ENCODE results near the gene CHKA. TPM values are rescaled to one million over a fixed set of nuclear protein-coding genes. Genes with fewer than 3 reads are reported as not detected.

The CHKA gene
- total RNA-seq, 1 experiment from 2014 or later: 63.0 TPM

DNA sequence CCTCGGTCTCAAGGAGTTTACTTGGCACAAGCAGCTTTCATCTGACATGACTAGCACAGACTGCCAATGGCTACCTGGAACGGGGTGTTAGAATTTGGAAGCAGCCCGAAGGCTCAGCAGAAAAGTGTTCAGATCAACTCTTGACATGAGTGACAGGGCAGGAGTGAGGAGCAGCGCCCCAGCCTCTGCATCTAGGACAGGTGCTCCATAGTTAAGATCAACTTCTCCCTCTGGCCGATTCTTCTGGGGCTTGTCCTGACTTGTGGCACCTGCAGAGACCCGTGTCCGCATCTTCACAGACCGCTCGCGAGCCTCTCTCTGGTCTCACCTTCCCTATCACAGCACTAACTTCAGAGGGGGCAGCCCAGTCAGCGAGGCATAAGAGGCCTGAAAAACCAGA, 42.5 kb upstream of the CHKA start:
- H3K9ac ChIP-seq (ENCODE audit: extremely low read depth, insufficient read length, low read length): no peak overlapping the region
- no peak overlapping the region for H3K56ac ChIP-seq (ENCODE audit: insufficient read length, low read depth, low read length)
- no peak overlapping the region for H2BK5ac ChIP-seq (ENCODE audit: insufficient read length, low read length)
- H2AFZ ChIP-seq (ENCODE audit: low read length): no peak overlapping the region
- H4K91ac ChIP-seq (ENCODE audit: insufficient read length, low read depth, low read length): no peak overlapping the region
- TF ChIP-seq, protein P1, sequence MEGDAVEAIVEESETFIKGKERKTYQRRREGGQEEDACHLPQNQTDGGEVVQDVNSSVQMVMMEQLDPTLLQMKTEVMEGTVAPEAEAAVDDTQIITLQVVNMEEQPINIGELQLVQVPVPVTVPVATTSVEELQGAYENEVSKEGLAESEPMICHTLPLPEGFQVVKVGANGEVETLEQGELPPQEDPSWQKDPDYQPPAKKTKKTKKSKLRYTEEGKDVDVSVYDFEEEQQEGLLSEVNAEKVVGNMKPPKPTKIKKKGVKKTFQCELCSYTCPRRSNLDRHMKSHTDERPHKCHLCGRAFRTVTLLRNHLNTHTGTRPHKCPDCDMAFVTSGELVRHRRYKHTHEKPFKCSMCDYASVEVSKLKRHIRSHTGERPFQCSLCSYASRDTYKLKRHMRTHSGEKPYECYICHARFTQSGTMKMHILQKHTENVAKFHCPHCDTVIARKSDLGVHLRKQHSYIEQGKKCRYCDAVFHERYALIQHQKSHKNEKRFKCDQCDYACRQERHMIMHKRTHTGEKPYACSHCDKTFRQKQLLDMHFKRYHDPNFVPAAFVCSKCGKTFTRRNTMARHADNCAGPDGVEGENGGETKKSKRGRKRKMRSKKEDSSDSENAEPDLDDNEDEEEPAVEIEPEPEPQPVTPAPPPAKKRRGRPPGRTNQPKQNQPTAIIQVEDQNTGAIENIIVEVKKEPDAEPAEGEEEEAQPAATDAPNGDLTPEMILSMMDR (conservative IDR thresholded peaks at IDR 0.05): no peak
- H3K27ac ChIP-seq (ENCODE audit: insufficient read length, low read depth, low read length): no peak overlapping the region
- Mint-ChIP-seq H3K27me3 (ENCODE audit: low read depth) (no peaks in the 10 kb centered on the region), H3K4me3 (no peak overlapping the region), H3K4me1 (peaks cover 9 to 10% of the 10 kb centered on the region in 2 experiments; a peak in 3 of 4 replicates), H3K9me3 (no peaks in the 10 kb centered on the region), H3K27ac (peak overlapping the region in 2 of 3 experiments; percentile 49 to 56; a peak in 3 of 7 replicates), H3K36me3 (ENCODE audit: insufficient read depth in 1 of 3, low read depth in 3 of 3) (peaks cover 7 to 38% (median 21%) of the 10 kb centered on the region in 3 experiments; a peak in 6 of 7 replicates)
- no peak overlapping the region for H3K18ac ChIP-seq (ENCODE audit: insufficient read length, low read depth, low read length)
- H2BK12ac ChIP-seq (ENCODE audit: insufficient read length, low read depth, low read length): no peak overlapping the region
- no peak overlapping the region for H4K8ac ChIP-seq (replicated peaks; ENCODE audit: insufficient read length, low read depth, low read length)
- H3K79me2 ChIP-seq (ENCODE audit: insufficient read depth, low read length): no peaks in the 10 kb centered on the region
- H4K20me1 ChIP-seq (ENCODE audit: control insufficient read depth, insufficient read depth, insufficient read length): no peaks in the 10 kb centered on the region
- DNase-seq: no peak
- H2BK20ac ChIP-seq (ENCODE audit: low read depth, low read length, poor library complexity, severe bottlenecking): no peak overlapping the region
- H3K4me1 ChIP-seq (ENCODE audit: insufficient read depth, low read length): no peaks in the 10 kb centered on the region
- no peaks in the 10 kb centered on the region for H3K23me2 ChIP-seq (ENCODE audit: insufficient read length, low read depth, low read length, poor library complexity, severe bottlenecking)
- no peak overlapping the region for H3K23ac ChIP-seq (ENCODE audit: insufficient read length, low read depth, low read length)
- H3K27me3 ChIP-seq (ENCODE audit: insufficient read depth, low read length): no peaks in the 10 kb centered on the region
- H3K79me1 ChIP-seq (ENCODE audit: insufficient read depth, low read depth, low read length, poor library complexity, severe bottlenecking): no peaks in the 10 kb centered on the region
- H3K4me2 ChIP-seq (ENCODE audit: insufficient read depth, insufficient read length, low read length): no peak overlapping the region
- no peaks in the 10 kb centered on the region for H3K9me3 ChIP-seq (ENCODE audit: control insufficient read depth, low read depth, low read length)
- no peak overlapping the region for H2BK120ac ChIP-seq (ENCODE audit: low read depth, low read length, poor library complexity, severe bottlenecking)
- H3K4ac ChIP-seq (ENCODE audit: low read depth, low read length): no peak overlapping the region
- no CpG with 5 or more reads among the region's 11 CpGs for WGBS (ENCODE audit: extremely low coverage, insufficient read length, low lambda C conversion rate)
- no peak overlapping the region for H3T11ph ChIP-seq (ENCODE audit: low read length)
- H2BK15ac ChIP-seq (ENCODE audit: low read depth, low read length): no peak overlapping the region
- H2AK5ac ChIP-seq (ENCODE audit: insufficient read length, low read length): no peak overlapping the region
- H4K5ac ChIP-seq (ENCODE audit: insufficient read length, low read depth, low read length): no peak overlapping the region
- no peak overlapping the region for H3K14ac ChIP-seq (ENCODE audit: insufficient read depth, low read length)

Data from H9 (cell line).